ENCODE results near the gene OR51V1.

Gene OR51V1

GRCh38 chr11:5159806-5160205 lies 40.7 kb downstream of the OR51V1 start:
- TF ChIP-seq, protein P1, sequence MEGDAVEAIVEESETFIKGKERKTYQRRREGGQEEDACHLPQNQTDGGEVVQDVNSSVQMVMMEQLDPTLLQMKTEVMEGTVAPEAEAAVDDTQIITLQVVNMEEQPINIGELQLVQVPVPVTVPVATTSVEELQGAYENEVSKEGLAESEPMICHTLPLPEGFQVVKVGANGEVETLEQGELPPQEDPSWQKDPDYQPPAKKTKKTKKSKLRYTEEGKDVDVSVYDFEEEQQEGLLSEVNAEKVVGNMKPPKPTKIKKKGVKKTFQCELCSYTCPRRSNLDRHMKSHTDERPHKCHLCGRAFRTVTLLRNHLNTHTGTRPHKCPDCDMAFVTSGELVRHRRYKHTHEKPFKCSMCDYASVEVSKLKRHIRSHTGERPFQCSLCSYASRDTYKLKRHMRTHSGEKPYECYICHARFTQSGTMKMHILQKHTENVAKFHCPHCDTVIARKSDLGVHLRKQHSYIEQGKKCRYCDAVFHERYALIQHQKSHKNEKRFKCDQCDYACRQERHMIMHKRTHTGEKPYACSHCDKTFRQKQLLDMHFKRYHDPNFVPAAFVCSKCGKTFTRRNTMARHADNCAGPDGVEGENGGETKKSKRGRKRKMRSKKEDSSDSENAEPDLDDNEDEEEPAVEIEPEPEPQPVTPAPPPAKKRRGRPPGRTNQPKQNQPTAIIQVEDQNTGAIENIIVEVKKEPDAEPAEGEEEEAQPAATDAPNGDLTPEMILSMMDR (IDR thresholded peaks at IDR 0.05), result no peak
- no peak for TF ChIP-seq ZFX (IDR thresholded peaks at IDR 0.05; ENCODE audit: borderline replicate concordance)
- H3K27ac ChIP-seq, result no peak overlapping the region

DNA sequence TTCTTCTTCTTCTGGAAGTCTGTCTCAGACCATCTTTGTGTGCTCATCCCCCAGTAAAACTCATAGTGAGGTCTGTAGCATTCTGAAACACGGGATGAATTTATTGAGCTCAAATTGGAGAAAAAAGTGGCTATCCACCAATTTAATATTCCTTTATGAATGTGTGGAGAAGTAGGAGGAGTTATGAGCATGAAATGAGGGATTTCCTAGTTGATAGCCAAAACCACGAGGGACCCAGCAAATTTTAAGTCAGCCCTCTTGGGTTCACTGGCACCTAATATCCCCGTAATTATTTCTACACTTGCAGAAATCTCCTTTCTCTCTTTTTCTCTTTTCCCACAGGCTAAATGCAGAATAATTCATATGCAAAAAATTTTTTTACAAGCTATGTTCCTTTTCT lies 45.8 kb downstream of the OR51V1 start, which contains the start of gene OR52A1:
OR52A1 (minus strand) TSS at position 101 of the 400 bp plus-strand sequence. CDS start 2,388 bp downstream, outside the sequence.
- no peak for TF ChIP-seq ZFX (IDR thresholded peaks at IDR 0.05; ENCODE audit: borderline replicate concordance)
- TF ChIP-seq, protein P1 (IDR thresholded peaks at IDR 0.05), result no peak
- no peak within 1 kb of the TSS for H3K27ac ChIP-seq

- no peak overlapping the region for H3K27ac ChIP-seq
- TF ChIP-seq, protein P1 (IDR thresholded peaks at IDR 0.05), result no peak
- no peak for TF ChIP-seq ZFX (IDR thresholded peaks at IDR 0.05; ENCODE audit: borderline replicate concordance)
Measured at GRCh38 chr11:5153574-5154431, 46.7 kb downstream of the OR51V1 start.

DNA sequence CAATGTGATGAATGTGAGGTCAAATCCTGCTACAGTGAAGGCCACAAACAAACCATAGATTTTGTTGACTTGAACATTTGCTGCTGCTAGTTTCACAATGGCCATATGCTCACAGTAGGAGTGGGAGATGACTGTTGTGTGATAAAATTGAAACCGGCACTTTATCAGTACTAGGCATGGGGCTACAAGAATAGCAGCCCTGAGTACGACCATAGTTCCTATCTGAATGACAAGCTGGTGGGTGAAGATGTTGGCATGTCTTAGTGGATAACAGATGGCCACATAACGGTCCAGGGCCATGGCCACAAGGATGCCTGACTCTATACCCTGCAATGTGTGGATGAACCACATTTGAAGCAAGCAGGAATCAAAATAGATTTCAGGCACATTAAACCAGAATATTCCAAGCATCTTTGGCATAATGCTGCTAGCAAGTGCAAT lies 48.7 kb downstream of the OR51V1 start:
- TF ChIP-seq ZFX (IDR thresholded peaks at IDR 0.05; ENCODE audit: borderline replicate concordance), result no peak
- H3K27ac ChIP-seq, result no peak overlapping the region
